HepG2 (cell line): ENCODE measurements around the gene SRRM2. TPM values are rescaled to one million over a fixed set of nuclear protein-coding genes. Genes with fewer than 3 reads are reported as not detected.

Source experiments
- ATAC-seq: fragments of 200-7000 bp; cut with Tn5 transposase; 3 replicates; pipeline ENCODE4 v1.9.1; 2020; ENCODE audit warnings: mild to moderate bottlenecking, moderate library complexity
- BruUV-seq: library from RNA; stranded (reverse); fragments of 400-500 nt; replicated peaks from 2 replicates; lab custom pipeline; 2021; lab: Mats Ljungman, UMichigan
- CTCF ChIA-PET: fragments of 300-600 bp; formaldehyde crosslinking; extraction: SDS; loops from one replicate; lab custom pipeline; 2021; ENCODE audit warnings: low total read pairs, inconsistent platforms, low intra/inter-chr PET ratio; lab: Yijun Ruan, JAX
- POLR2A ChIA-PET: fragments of 350-600 bp; sonication (Branson Sonifier 250); formaldehyde crosslinking; loops from one replicate; lab custom pipeline; 2020; ENCODE audit warnings: antibody characterized with exemption, inconsistent platforms; lab: Yijun Ruan, JAX
- DNase-seq: peaks from one replicate; pipeline ENCODE4 v3.0.0-alpha.2; 2015; ENCODE audit warnings: low spot score
- FAIRE-seq: peaks from 3 replicates; lab custom pipeline; 2011; peaks lifted over from hg19 to GRCh38; lab: Jason Lieb, UNC
- H2AFZ ChIP-seq: one replicate; pipeline ENCODE4 v1.6.1; 2011; ENCODE audit warnings: low read length, inconsistent platforms
- H3K27ac ChIP-seq: fragments of 300-600 bp; 3 replicates; pipeline ENCODE4 v1.8.0; 2011; ENCODE audit warnings: mixed run types, mild to moderate bottlenecking, mixed read lengths, low read length, inconsistent platforms; ENCODE audit not compliant: insufficient read depth; ENCODE audit errors: extremely low read length
- H3K27me3 ChIP-seq, 2 experiments: fragments of 200-600 bp in 1 of 2; 2 replicates in 1 of 2; 3 replicates in 1 of 2; pipeline versions ENCODE4 v1.6.0 to v1.8.0; 2011; ENCODE audit warnings: low read length in 2 of 2, mild to moderate bottlenecking in 2 of 2, moderate library complexity in 2 of 2, inconsistent platforms in 1 of 2; ENCODE audit not compliant: insufficient read depth in 2 of 2, control insufficient read depth in 1 of 2
- H3K36me3 ChIP-seq, 2 experiments: fragments of 200-600 bp in 1 of 2; replicated peaks in 1 of 2; 2 replicates in 1 of 2; 3 replicates in 1 of 2; pipeline versions ENCODE4 v1.5.1 to v1.8.0; 2011; ENCODE audit warnings: low read length in 2 of 2, inconsistent platforms in 1 of 2; ENCODE audit not compliant: insufficient read depth in 2 of 2, control insufficient read depth in 1 of 2
- H3K4me1 ChIP-seq: 2 replicates; pipeline ENCODE4 v1.5.1; 2012; ENCODE audit warnings: low read length, inconsistent platforms; ENCODE audit not compliant: insufficient read depth
- H3K4me2 ChIP-seq: 2 replicates; pipeline ENCODE4 v1.6.0; 2011; ENCODE audit warnings: low read depth, low read length, inconsistent platforms
- H3K4me3 ChIP-seq, 3 experiments: fragments of 200-600 bp in 1 of 3; sonication (generic), shearing (Covaris generic) in 1 of 3; replicated peaks in 1 of 3; 2 replicates each; pipeline ENCODE4 v1.5.1; 2011 to 2016; ENCODE audit warnings: low read length in 3 of 3, inconsistent platforms in 2 of 3, low read depth in 2 of 3, mild to moderate bottlenecking in 2 of 3, control low read depth in 1 of 3, mixed read lengths in 1 of 3; ENCODE audit not compliant: insufficient read depth in 1 of 3
- H3K79me2 ChIP-seq: one replicate; pipeline ENCODE4 v1.6.1; 2011; ENCODE audit warnings: low read length, inconsistent platforms; ENCODE audit not compliant: insufficient read depth
- H3K9ac ChIP-seq: 2 replicates; pipeline ENCODE4 v1.6.0; 2011; ENCODE audit warnings: mild to moderate bottlenecking, low read depth, low read length, inconsistent platforms; ENCODE audit not compliant: insufficient read depth
- H3K9me3 ChIP-seq: 2 replicates; pipeline ENCODE4 v1.5.1; 2012; ENCODE audit warnings: mild to moderate bottlenecking, low read length
- H4K20me1 ChIP-seq: 2 replicates; pipeline ENCODE4 v1.6.0; 2011; ENCODE audit warnings: inconsistent platforms, mild to moderate bottlenecking, low read length, moderate library complexity; ENCODE audit not compliant: insufficient read depth
- ARID5B ChIP-seq: IDR thresholded peaks from 2 replicates; pipeline ENCODE4 v1.4.0; 2020; ENCODE audit warnings: mild to moderate bottlenecking, missing genetic modification reagents
- FLYWCH1 ChIP-seq: sonication (generic); formaldehyde crosslinking; IDR thresholded peaks from 2 replicates; pipeline ENCODE4 v1.8.1; 2023; ENCODE audit warnings: mild to moderate bottlenecking, missing genetic modification reagents
- THAP9 ChIP-seq: sonication (generic); formaldehyde crosslinking; IDR thresholded peaks from 2 replicates; pipeline ENCODE4; 2020; ENCODE audit warnings: missing genetic modification reagents, mild to moderate bottlenecking, borderline replicate concordance
- ZNF101 ChIP-seq: sonication (generic); formaldehyde crosslinking; IDR thresholded peaks from 2 replicates; pipeline ENCODE4 v1.4.0; 2020; ENCODE audit warnings: mild to moderate bottlenecking, low read depth, missing genetic modification reagents, borderline replicate concordance
- ZNF343 ChIP-seq: sonication (generic); formaldehyde crosslinking; IDR thresholded peaks from 2 replicates; pipeline ENCODE4 v1.4.0; 2020; ENCODE audit warnings: mild to moderate bottlenecking, missing genetic modification reagents
- ZNF556 ChIP-seq: sonication (generic); formaldehyde crosslinking; IDR thresholded peaks from 2 replicates; pipeline ENCODE4 v1.4.0; 2020; ENCODE audit warnings: mild to moderate bottlenecking, missing genetic modification reagents, borderline replicate concordance
- ZSCAN29 ChIP-seq: sonication (generic); formaldehyde crosslinking; conservative IDR thresholded peaks from 2 replicates; pipeline ENCODE4 v1.4.0; 2020; ENCODE audit warnings: mild to moderate bottlenecking, missing genetic modification reagents
- WGBS: methylation state at CpG from one replicate; pipeline ENCODE4 v1.1.6; 2017; ENCODE audit warnings: low lambda C conversion rate; 5-methylcytosine and 5-hydroxymethylcytosine counted together
- in situ Hi-C: cut with HindIII; loops from 2 replicates; pipeline ENCODE4 v1.10.0; 2017; ENCODE audit warnings: low pct_unique_long_range_greater_than_20kb; ENCODE audit not compliant: extremely low pct_ligation_motif_present
- intact Hi-C: fragments of 100-400 bp; cut with micrococcal nuclease; formaldehyde crosslinking; loops from one replicate; pipeline ENCODE4 v1.10.0; 2022; ENCODE audit not compliant: unreplicated experiment
- polyA plus RNA-seq, 8 experiments: library from polyadenylated mRNA; depleted of rRNA in 3 of 8; stranded (reverse) in 7 of 8; unstranded in 1 of 8; fragments of >200 nt; fragmentation: Illumina TruSeq in 4 of 8; extraction: Trizol in 4 of 8; gene quantifications; 2 replicates each; pipeline versions ENCODE4 v1.2.1 to v1.2.3, GENCODE V29; 2011 to 2016; ENCODE audit warnings: low read depth in 4 of 8, missing spikeins in 1 of 8, mixed read lengths in 1 of 8; ENCODE audit not compliant: insufficient read depth in 1 of 8
- total RNA-seq, 5 experiments: library from RNA; depleted of rRNA; stranded (reverse); fragments of >200 nt; fragmentation: Illumina TruSeq; extraction: Trizol; gene quantifications; 2 replicates each; pipeline ENCODE4 v1.2.3, GENCODE V29; 2016; ENCODE audit warnings: low read depth in 1 of 5
- TF ChIP-seq, protein P1 (sequence below): sonication (generic); formaldehyde crosslinking; IDR thresholded peaks from 2 replicates; pipeline ENCODE4 v1.5.1; 2020; ENCODE audit warnings: missing genetic modification reagents, mild to moderate bottlenecking, borderline replicate concordance
- TF ChIP-seq, protein P2 (sequence below): sonication (generic); formaldehyde crosslinking; IDR thresholded peaks from 2 replicates; pipeline ENCODE4 v1.4.0; 2020; ENCODE audit warnings: missing genetic modification reagents

The SRRM2 gene
- total and polyA plus RNA-seq, 2 of the 13 experiments (the other 11 are each of a cell fraction or from before 2014, with no cell fraction given) = 50.4 to 112 TPM

DNA sequence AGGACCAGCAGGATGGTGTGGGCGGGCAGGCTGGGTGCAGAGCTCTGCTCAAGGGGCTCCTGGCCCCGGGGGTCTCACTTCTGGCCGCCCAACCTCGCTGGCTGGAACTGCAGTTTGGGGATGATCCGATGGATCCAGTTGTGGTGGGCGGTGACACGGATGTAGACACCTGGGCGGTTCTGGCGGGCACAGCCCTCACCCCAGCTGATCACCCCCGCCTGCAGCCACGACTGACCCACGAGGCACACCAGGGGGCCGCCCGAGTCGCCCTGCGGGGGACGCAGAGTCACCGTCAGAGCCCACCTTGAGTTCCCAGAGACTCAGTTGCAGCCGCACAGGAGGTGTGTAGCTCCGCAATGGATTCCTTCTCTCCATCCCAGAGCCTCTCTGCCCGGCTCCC, 39.9 kb upstream of the SRRM2 start:
- no peaks in the 10 kb centered on the region for H4K20me1 ChIP-seq
- peaks cover 7 to 36% of the 10 kb centered on the region in 2 experiments for H3K27me3 ChIP-seq
- H3K4me2 ChIP-seq = no peak overlapping the region
- in situ Hi-C loops (no loop called here), intact Hi-C loops (no loop called here)
- H3K79me2 ChIP-seq = no peaks in the 10 kb centered on the region
- no peak overlapping the region for H2AFZ ChIP-seq
- POLR2A ChIA-PET = no interaction called here
- H3K9ac ChIP-seq = no peak overlapping the region
- H3K4me1 ChIP-seq = no peaks in the 10 kb centered on the region
- BruUV-seq = no TSS peak
- FAIRE-seq (no peak), DNase-seq (no peak), ATAC-seq (no peak)
- no peak overlapping the region for H3K4me3 ChIP-seq
- no peak overlapping the region for H3K27ac ChIP-seq
- H3K36me3 ChIP-seq = peaks cover 4 to 10% of the 10 kb centered on the region in 2 experiments; a peak in 3 of 5 replicates
- H3K9me3 ChIP-seq = no peaks in the 10 kb centered on the region
- WGBS = 65% methylated on average over 3 of the region's 21 CpGs
- CTCF ChIA-PET = no interaction called here
- TF ChIP-seq, protein P1, sequence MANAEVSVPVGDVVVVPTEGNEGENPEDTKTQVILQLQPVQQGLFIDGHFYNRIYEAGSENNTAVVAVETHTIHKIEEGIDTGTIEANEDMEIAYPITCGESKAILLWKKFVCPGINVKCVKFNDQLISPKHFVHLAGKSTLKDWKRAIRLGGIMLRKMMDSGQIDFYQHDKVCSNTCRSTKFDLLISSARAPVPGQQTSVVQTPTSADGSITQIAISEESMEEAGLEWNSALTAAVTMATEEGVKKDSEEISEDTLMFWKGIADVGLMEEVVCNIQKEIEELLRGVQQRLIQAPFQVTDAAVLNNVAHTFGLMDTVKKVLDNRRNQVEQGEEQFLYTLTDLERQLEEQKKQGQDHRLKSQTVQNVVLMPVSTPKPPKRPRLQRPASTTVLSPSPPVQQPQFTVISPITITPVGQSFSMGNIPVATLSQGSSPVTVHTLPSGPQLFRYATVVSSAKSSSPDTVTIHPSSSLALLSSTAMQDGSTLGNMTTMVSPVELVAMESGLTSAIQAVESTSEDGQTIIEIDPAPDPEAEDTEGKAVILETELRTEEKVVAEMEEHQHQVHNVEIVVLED (CRISPR knock-in tag) = no peak
- TF ChIP-seq ZNF556 (CRISPR knock-in tag) = no peak
- TF ChIP-seq ZNF343 (CRISPR knock-in tag) = no peak
- no peak for TF ChIP-seq ARID5B
- TF ChIP-seq, protein P2, sequence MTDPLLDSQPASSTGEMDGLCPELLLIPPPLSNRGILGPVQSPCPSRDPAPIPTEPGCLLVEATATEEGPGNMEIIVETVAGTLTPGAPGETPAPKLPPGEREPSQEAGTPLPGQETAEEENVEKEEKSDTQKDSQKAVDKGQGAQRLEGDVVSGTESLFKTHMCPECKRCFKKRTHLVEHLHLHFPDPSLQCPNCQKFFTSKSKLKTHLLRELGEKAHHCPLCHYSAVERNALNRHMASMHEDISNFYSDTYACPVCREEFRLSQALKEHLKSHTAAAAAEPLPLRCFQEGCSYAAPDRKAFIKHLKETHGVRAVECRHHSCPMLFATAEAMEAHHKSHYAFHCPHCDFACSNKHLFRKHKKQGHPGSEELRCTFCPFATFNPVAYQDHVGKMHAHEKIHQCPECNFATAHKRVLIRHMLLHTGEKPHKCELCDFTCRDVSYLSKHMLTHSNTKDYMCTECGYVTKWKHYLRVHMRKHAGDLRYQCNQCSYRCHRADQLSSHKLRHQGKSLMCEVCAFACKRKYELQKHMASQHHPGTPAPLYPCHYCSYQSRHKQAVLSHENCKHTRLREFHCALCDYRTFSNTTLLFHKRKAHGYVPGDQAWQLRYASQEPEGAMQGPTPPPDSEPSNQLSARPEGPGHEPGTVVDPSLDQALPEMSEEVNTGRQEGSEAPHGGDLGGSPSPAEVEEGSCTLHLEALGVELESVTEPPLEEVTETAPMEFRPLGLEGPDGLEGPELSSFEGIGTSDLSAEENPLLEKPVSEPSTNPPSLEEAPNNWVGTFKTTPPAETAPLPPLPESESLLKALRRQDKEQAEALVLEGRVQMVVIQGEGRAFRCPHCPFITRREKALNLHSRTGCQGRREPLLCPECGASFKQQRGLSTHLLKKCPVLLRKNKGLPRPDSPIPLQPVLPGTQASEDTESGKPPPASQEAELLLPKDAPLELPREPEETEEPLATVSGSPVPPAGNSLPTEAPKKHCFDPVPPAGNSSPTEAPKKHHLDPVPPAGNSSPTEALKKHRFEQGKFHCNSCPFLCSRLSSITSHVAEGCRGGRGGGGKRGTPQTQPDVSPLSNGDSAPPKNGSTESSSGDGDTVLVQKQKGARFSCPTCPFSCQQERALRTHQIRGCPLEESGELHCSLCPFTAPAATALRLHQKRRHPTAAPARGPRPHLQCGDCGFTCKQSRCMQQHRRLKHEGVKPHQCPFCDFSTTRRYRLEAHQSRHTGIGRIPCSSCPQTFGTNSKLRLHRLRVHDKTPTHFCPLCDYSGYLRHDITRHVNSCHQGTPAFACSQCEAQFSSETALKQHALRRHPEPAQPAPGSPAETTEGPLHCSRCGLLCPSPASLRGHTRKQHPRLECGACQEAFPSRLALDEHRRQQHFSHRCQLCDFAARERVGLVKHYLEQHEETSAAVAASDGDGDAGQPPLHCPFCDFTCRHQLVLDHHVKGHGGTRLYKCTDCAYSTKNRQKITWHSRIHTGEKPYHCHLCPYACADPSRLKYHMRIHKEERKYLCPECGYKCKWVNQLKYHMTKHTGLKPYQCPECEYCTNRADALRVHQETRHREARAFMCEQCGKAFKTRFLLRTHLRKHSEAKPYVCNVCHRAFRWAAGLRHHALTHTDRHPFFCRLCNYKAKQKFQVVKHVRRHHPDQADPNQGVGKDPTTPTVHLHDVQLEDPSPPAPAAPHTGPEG = no peak
- no peak for TF ChIP-seq THAP9 (CRISPR knock-in tag)
- no peak for TF ChIP-seq ZSCAN29
- TF ChIP-seq ZNF101 (CRISPR knock-in tag) = no peak
- no peak for TF ChIP-seq FLYWCH1 (CRISPR knock-in tag)
